NK-92 (cell line): ENCODE data around the gene ARL11.
"Not testable (repeated sequence)": the region's sequence is repeated elsewhere in the genome, so short reads cannot be mapped to it uniquely, and the experiment has no call there.

ENCODE experiments used
- DNase-seq: peaks from one replicate; lab custom pipeline; 2025; ENCODE audit not compliant: unreplicated experiment; lab: John Stamatoyannopoulos, UW

Gene ARL11

GRCh38 chr13:49612042-49612441 is 16.3 kb upstream of the ARL11 start:
- not testable (repeated sequence) for DNase-seq

- DNase-seq, result no peak
These were observed 12.3 kb upstream of the ARL11 start for GRCh38 chr13:49615836-49616675.

GRCh38 chr13:49616676-49617065 is 11.6 kb upstream of the ARL11 start:
- no peak for DNase-seq

GRCh38 chr13:49620170-49620621 is 8.1 kb upstream of the ARL11 start:
- no peak for DNase-seq

DNA sequence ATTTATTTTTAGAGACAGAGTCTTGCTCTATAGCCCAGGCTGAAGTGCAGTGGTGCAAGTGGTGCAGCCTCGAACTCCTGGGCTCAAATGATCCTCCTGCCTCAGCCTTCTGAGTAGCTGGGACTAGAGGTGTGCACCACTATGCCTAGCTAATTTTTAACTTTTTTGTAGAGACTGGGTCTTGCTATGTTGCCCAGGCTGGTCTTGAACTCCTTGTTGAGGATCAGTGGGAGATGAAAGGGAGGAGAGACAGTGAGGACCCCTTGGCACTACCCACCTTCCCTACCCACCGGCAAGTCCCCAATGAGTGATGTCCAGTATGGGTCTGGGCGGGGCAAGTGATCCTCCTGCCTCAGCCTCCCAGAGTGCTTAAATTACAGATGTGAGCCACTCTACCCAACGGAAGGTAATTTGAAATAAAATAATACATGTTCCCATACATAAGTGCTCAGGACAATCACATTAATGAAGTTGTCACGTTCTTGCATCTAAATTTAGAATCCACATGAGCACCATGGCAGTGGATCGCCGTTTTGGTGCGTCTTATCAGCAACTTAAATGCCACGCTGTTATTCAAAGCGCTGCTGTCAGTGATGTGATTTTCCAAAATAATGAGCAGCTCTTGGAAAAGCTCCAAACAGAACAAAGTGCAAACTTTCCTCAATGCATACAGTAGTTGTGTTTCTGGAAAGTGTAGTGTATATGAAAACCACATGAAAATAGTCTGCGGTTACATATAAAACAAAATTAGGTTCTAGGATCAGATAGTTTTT is 5.9 kb upstream of the ARL11 start:
- DNase-seq, result no peak

- DNase-seq, result no peak
These were observed 4.1 kb upstream of the ARL11 start for GRCh38 chr13:49624229-49624628.

GRCh38 chr13:49625392-49626079 is 2.8 kb upstream of the ARL11 start:
- DNase-seq, result no peak

GRCh38 chr13:49629196-49629938 is 1.1 kb downstream of the ARL11 start:
- DNase-seq, result no peak

DNA sequence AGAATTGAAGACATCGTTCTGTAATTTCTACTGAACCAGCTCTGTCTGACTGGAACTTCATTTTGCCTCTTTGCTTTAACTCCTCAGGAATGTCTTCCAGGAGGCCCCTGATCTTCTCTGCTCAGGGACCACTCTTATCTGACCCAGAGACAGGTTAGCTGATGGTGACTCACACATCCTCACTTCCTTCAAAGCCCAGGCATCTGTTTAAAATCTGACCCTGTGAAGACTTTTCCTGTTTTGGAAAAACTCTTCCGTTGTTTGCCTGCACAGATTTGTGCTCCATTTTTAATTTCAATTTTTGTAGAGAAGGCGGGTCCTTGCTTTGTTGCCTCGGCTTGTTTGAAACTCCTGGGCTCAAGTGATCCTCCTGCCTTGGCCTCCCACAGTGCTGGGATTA is 1.6 kb downstream of the ARL11 start:
- DNase-seq, result no peak

DNA sequence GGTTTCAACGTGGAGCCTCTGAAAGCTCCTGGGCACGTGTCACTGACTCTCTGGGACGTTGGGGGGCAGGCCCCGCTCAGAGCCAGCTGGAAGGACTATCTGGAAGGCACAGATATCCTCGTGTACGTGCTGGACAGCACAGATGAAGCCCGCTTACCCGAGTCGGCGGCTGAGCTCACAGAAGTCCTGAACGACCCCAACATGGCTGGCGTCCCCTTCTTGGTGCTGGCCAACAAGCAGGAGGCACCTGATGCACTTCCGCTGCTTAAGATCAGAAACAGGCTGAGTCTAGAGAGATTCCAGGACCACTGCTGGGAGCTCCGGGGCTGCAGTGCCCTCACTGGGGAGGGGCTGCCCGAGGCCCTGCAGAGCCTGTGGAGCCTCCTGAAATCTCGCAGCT is 2.3 kb downstream of the ARL11 start:
- no peak for DNase-seq

GRCh38 chr13:49632156-49632555 is 3.8 kb downstream of the ARL11 start:
- no peak for DNase-seq

DNA sequence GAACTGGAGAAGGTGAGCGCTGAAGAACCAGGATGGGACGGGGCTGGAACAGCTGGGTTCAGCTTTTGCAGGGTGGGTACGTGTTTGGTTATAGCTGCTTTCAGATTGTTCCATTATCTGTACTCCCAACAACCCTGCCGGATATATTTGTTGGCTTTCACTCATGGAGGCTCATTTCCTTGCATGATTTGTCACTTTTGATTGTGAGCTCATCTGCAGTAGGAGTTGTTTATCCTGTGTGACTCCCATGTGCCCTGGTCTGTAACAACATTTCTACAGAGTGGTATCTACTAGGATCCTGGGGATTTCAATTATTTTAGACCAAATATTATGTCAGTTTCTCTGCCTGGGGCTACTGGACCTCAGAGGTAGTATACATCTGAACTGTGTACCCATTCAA is 5.4 kb downstream of the ARL11 start:
- DNase-seq, result no peak

GRCh38 chr13:49635599-49636433 is 7.5 kb downstream of the ARL11 start:
- no peak for DNase-seq

- DNase-seq, result no peak
These were observed 8.4 kb downstream of the ARL11 start for GRCh38 chr13:49636705-49637104.

- no peak for DNase-seq
These were observed 9.9 kb downstream of the ARL11 start for GRCh38 chr13:49638030-49638743.

GRCh38 chr13:49638744-49639072 is 10.4 kb downstream of the ARL11 start:
- no peak for DNase-seq

- no peak for DNase-seq
These were observed 13.5 kb downstream of the ARL11 start for GRCh38 chr13:49641801-49642291.

- DNase-seq, result no peak
These were observed 14.8 kb downstream of the ARL11 start for GRCh38 chr13:49643035-49643646.

- no peak for DNase-seq
These were observed 17.1 kb downstream of the ARL11 start for GRCh38 chr13:49645451-49645850.
